GM23338 (cell line): Measurements from ENCODE around the gene KCNK5. TPM values are rescaled to one million over a fixed set of nuclear protein-coding genes. Genes with fewer than 3 reads are reported as not detected.
A peak's percentile ranks its signal among the peaks of the same experiment; 100 is the strongest.

Experiments used
- ATAC-seq: fragments of 200-7000 bp; cut with Tn5 transposase; 3 replicates; pipeline ENCODE4 v1.9.1; 2020
- DNase-seq: peaks from one replicate; pipeline ENCODE4 v3.0.0-alpha.2; 2015; ENCODE audit warnings: low spot score
- H2AFZ ChIP-seq: fragments of 200-600 bp; sonication (generic); 2 replicates; pipeline ENCODE4 v1.8.0; 2016; ENCODE audit warnings: antibody characterized with exemption, mild to moderate bottlenecking, moderate library complexity
- H3F3A ChIP-seq: fragments of 200-600 bp; sonication (generic); replicated peaks from 2 replicates; pipeline ENCODE4 v1.8.0; 2017; ENCODE audit warnings: antibody characterized with exemption, mixed run types, low read depth
- H3K27ac ChIP-seq: fragments of 200-600 bp; sonication (generic); 2 replicates; pipeline ENCODE4 v1.6.1; 2016; ENCODE audit warnings: low read depth
- H3K27me3 ChIP-seq: fragments of 200-600 bp; sonication (generic); 2 replicates; pipeline ENCODE4 v1.8.0; 2016; ENCODE audit warnings: mild to moderate bottlenecking, mixed run types, moderate library complexity; ENCODE audit not compliant: insufficient read depth
- H3K36me3 ChIP-seq: fragments of 200-600 bp; sonication (generic); 2 replicates; pipeline ENCODE4 v1.8.0; 2016; ENCODE audit warnings: mild to moderate bottlenecking; ENCODE audit not compliant: insufficient read depth
- H3K4me1 ChIP-seq: fragments of 200-600 bp; sonication (generic); 2 replicates; pipeline ENCODE4 v1.8.0; 2016; ENCODE audit warnings: mild to moderate bottlenecking, moderate library complexity; ENCODE audit not compliant: insufficient read depth
- H3K4me2 ChIP-seq: fragments of 200-600 bp; sonication (generic); 2 replicates; pipeline ENCODE4 v1.7.1; 2017; ENCODE audit warnings: mixed run types
- H3K4me3 ChIP-seq: fragments of 200-600 bp; sonication (generic); 2 replicates; pipeline ENCODE4 v1.6.1; 2016; ENCODE audit warnings: mixed run types
- H3K79me2 ChIP-seq: fragments of 200-600 bp; sonication (generic); replicated peaks from 2 replicates; pipeline ENCODE4 v1.8.0; 2017; ENCODE audit warnings: mild to moderate bottlenecking; ENCODE audit not compliant: insufficient read depth
- H3K9me2 ChIP-seq: fragments of 200-600 bp; sonication (generic); 2 replicates; pipeline ENCODE4 v1.8.0; 2017; ENCODE audit not compliant: insufficient read depth
- H4K20me1 ChIP-seq: fragments of 200-600 bp; sonication (generic); replicated peaks from 2 replicates; pipeline ENCODE4 v1.8.0; 2017; ENCODE audit warnings: mild to moderate bottlenecking; ENCODE audit not compliant: insufficient read depth
- H3K27ac Mint-ChIP-seq: 2 replicates; pipeline ENCODE4 v1.8.0; 2020; ENCODE audit warnings: inconsistent platforms, mild to moderate bottlenecking, moderate library complexity, mixed read lengths
- H3K27me3 Mint-ChIP-seq: 3 replicates; pipeline ENCODE4 v1.8.0; 2022; ENCODE audit warnings: low read depth, mild to moderate bottlenecking, moderate library complexity, mixed read lengths, inconsistent platforms; ENCODE audit not compliant: insufficient read depth, poor library complexity
- H3K36me3 Mint-ChIP-seq: 3 replicates; pipeline ENCODE4 v1.8.0; 2021; ENCODE audit warnings: low read depth, mild to moderate bottlenecking, inconsistent platforms, moderate library complexity, mixed read lengths
- H3K4me1 Mint-ChIP-seq: 3 replicates; pipeline ENCODE4 v1.8.0; 2020; ENCODE audit warnings: mild to moderate bottlenecking, inconsistent platforms, mixed read lengths
- H3K4me3 Mint-ChIP-seq: 3 replicates; pipeline ENCODE4 v1.8.0; 2021; ENCODE audit warnings: moderate library complexity, mild to moderate bottlenecking, inconsistent platforms, mixed read lengths
- H3K9me3 Mint-ChIP-seq: 3 replicates; pipeline ENCODE4 v1.8.0; 2020; ENCODE audit warnings: moderate library complexity, mild to moderate bottlenecking, inconsistent platforms, mixed read lengths
- CREB1 ChIP-seq: fragments of 250-450 bp; sonication (Bioruptor Pico); IDR thresholded peaks from 2 replicates; pipeline ENCODE4 v1.5.0; 2020; ENCODE audit warnings: low read depth, mild to moderate bottlenecking, moderate library complexity
- ETS1 ChIP-seq: IDR thresholded peaks from 2 replicates; pipeline ENCODE4 v1.6.1; 2016; ENCODE audit warnings: antibody characterized with exemption
- NANOG ChIP-seq: IDR thresholded peaks from 2 replicates; pipeline ENCODE4 v1.6.1; 2016; ENCODE audit warnings: antibody characterized with exemption, borderline replicate concordance
- STAT1 ChIP-seq: IDR thresholded peaks from one replicate; pipeline ENCODE4 v1.6.1; 2016; ENCODE audit warnings: antibody characterized with exemption; ENCODE audit not compliant: unreplicated experiment
- ZNF462 ChIP-seq: fragments of 250-450 bp; sonication (Bioruptor Pico); IDR thresholded peaks from 2 replicates; pipeline ENCODE4 v1.5.0; 2020; ENCODE audit warnings: mild to moderate bottlenecking, moderate library complexity
- polyA plus RNA-seq: library from polyadenylated mRNA; unstranded; fragments of >200 nt; fragmentation: Nextera tagmentation; extraction: Ambion mirVana; gene quantifications from 2 replicates; pipeline ENCODE4 v1.2.1, GENCODE V29; 2016
- total RNA-seq: library from RNA; depleted of rRNA; stranded (reverse); fragments of >200 nt; shearing (Covaris generic); gene quantifications from 2 replicates; pipeline ENCODE4 v1.2.3, GENCODE V29; 2014

The KCNK5 gene
- total and polyA plus RNA-seq, 2 experiments from 2014 or later = 9.5 to 57.4 TPM

- Histone ChIP-seq H3F3A (no peaks in the 10 kb centered on the region), H3K27me3 (no peaks in the 10 kb centered on the region), H3K4me1 (peaks cover 18% of the 10 kb centered on the region), H3K36me3 (no peaks in the 10 kb centered on the region), H4K20me1 (no peaks in the 10 kb centered on the region), H3K4me2 (0 out of 2 replicates have a peak overlapping the region, but pooled peaks have one; percentile 20), H3K79me2 (no peaks in the 10 kb centered on the region), H3K27ac (0 out of 2 replicates have a peak overlapping the region, but pooled peaks have one; percentile 7), H3K4me3 (no peak overlapping the region), H3K9me2 (0 out of 2 replicates have a peak, but pooled peaks cover 6% of the 10 kb centered on the region), H2AFZ (no peak overlapping the region)
- TF ChIP-seq CREB1 (CRISPR knock-in tag) = 0 out of 2 replicates have a peak, but pooled peaks have one; percentile 24
- TF ChIP-seq STAT1 = no peak
- TF ChIP-seq ETS1 = peak; percentile 31; the same call in 1 of the 2 replicates
- no peak for TF ChIP-seq NANOG
- TF ChIP-seq ZNF462 (CRISPR knock-in tag) = no peak
- Mint-ChIP-seq H3K27me3 (peaks cover 3% of the 10 kb centered on the region), H3K36me3 (peaks cover 7% of the 10 kb centered on the region), H3K4me3 (no peak overlapping the region; the same call in 2 of the 3 replicates), H3K4me1 (peaks cover 31% of the 10 kb centered on the region), H3K27ac (no peak overlapping the region), H3K9me3 (peaks cover 19% of the 10 kb centered on the region)
- DNase-seq (peak; percentile 68), ATAC-seq (peak; percentile 91)
These were observed 27.1 kb upstream of the KCNK5 start for GRCh38 chr6:39256294-39256940.
